Tibial nerve (tissue), 3 donors: Measurements from ENCODE around the gene DESI1.

ENCODE experiments used
- CTCF ChIP-seq, 5 experiments: fragments of 200-600 bp in 3 of 5; fragments of 450-650 bp in 2 of 5; sonication (generic) in 3 of 5; IDR thresholded peaks; one replicate each; pipeline ENCODE4 v1.5.1; 2016 to 2019; ENCODE audit warnings: antibody characterized with exemption in 5 of 5, mild to moderate bottlenecking in 3 of 5, moderate library complexity in 2 of 5
- POLR2A ChIP-seq, 2 donors: fragments of 450-650 bp; IDR thresholded peaks; one replicate each; pipeline ENCODE4 v1.6.1; 2017; ENCODE audit warnings: antibody characterized with exemption in 2 of 2, mild to moderate bottlenecking in 2 of 2, moderate library complexity in 2 of 2

GRCh38 chr22:41578818-41579217 is 42.0 kb downstream of the DESI1 start:
- no peak for TF ChIP-seq POLR2A (IDR thresholded peaks at IDR 0.05)
- TF ChIP-seq CTCF (IDR thresholded peaks at IDR 0.05) = no peak
